Suprapubic skin (tissue), 4 donors: ENCODE measurements around the gene TMEM271. TPM values are rescaled to one million over a fixed set of nuclear protein-coding genes. Genes with fewer than 3 reads are reported as not detected.
A peak's percentile ranks its signal among the peaks of the same experiment; 100 is the strongest.

Experiments
- DNase-seq, 2 donors: peaks; one replicate each; pipeline ENCODE4 v3.0.0-alpha.2; 2019; ENCODE audit warnings: low spot score in 2 of 2
- H3K27ac ChIP-seq: fragments of 200-600 bp; sonication (generic); one replicate; pipeline ENCODE4 v1.5.1; 2019
- H3K27me3 ChIP-seq: fragments of 200-600 bp; sonication (generic); one replicate; pipeline ENCODE4 v1.5.1; 2019
- H3K36me3 ChIP-seq: fragments of 200-600 bp; sonication (generic); one replicate; pipeline ENCODE4 v1.5.1; 2019
- H3K4me1 ChIP-seq: fragments of 200-600 bp; sonication (generic); one replicate; pipeline ENCODE4 v1.5.1; 2019
- H3K4me3 ChIP-seq: fragments of 200-600 bp; sonication (generic); one replicate; pipeline ENCODE4 v1.5.1; 2019; ENCODE audit warnings: mild to moderate bottlenecking
- H3K9me3 ChIP-seq: fragments of 200-600 bp; sonication (generic); one replicate; pipeline ENCODE4 v1.5.1; 2019
- CTCF ChIP-seq, 2 donors: fragments of 200-600 bp in 1 of 2; fragments of 450-650 bp in 1 of 2; sonication (generic) in 1 of 2; IDR thresholded peaks; one replicate each; pipeline ENCODE4 v1.5.1; 2016 to 2019; ENCODE audit warnings: antibody characterized with exemption in 2 of 2, mild to moderate bottlenecking in 1 of 2, moderate library complexity in 1 of 2
- EP300 ChIP-seq: sonication (generic); formaldehyde crosslinking; IDR thresholded peaks from one replicate; pipeline ENCODE4 v1.6.1; 2017; ENCODE audit warnings: antibody characterized with exemption
- POLR2A ChIP-seq, 2 donors: fragments of 450-650 bp; IDR thresholded peaks; one replicate each; pipeline ENCODE4 v1.6.1; 2017; ENCODE audit warnings: antibody characterized with exemption in 2 of 2, mild to moderate bottlenecking in 2 of 2, moderate library complexity in 2 of 2
- POLR2AphosphoS5 ChIP-seq, 3 donors: sonication (generic); formaldehyde crosslinking; IDR thresholded peaks; one replicate each; pipeline ENCODE4 v1.6.1; 2017; ENCODE audit warnings: antibody characterized with exemption in 3 of 3
- WGBS: methylation state at CpG from one replicate; pipeline ENCODE4 v1.1.5; 2018; 5-methylcytosine and 5-hydroxymethylcytosine counted together
- total RNA-seq, 4 donors: library from RNA; depleted of rRNA; stranded (reverse); fragments of >200 nt; gene quantifications; one replicate each; pipeline ENCODE4 v1.1.0, GENCODE V29; 2016

Gene TMEM271
- total RNA-seq, 4 donors from 2014 or later: 0.40 to 8.7 (median 3.5) TPM

- H3K4me3 ChIP-seq: no peak overlapping the region
- peaks cover 13% of the 10 kb centered on the region for H3K27me3 ChIP-seq
- H3K36me3 ChIP-seq: no peaks in the 10 kb centered on the region
- TF ChIP-seq EP300 (no peak), POLR2AphosphoS5 (IDR thresholded peaks at IDR 0.05) (no peak), POLR2A (IDR thresholded peaks at IDR 0.05) (no peak), CTCF (IDR thresholded peaks at IDR 0.05) (no peak)
- no peak for DNase-seq
- H3K9me3 ChIP-seq: no peaks in the 10 kb centered on the region
- no peak overlapping the region for H3K27ac ChIP-seq
- H3K4me1 ChIP-seq: peaks cover 5% of the 10 kb centered on the region
- WGBS: 93% methylated on average over 5 of the region's 7 CpGs
These were observed 36.6 kb upstream of the TMEM271 start for GRCh38 chr4:612749-613125.

- H3K27me3 ChIP-seq: peaks cover 8% of the 10 kb centered on the region
- no CpG with 5 or more reads among the region's 22 CpGs for WGBS
- H3K4me3 ChIP-seq: no peak overlapping the region
- peaks cover 5% of the 10 kb centered on the region for H3K4me1 ChIP-seq
- H3K9me3 ChIP-seq: no peaks in the 10 kb centered on the region
- H3K36me3 ChIP-seq: no peaks in the 10 kb centered on the region
- TF ChIP-seq POLR2AphosphoS5 (IDR thresholded peaks at IDR 0.05) (no peak), EP300 (no peak), POLR2A (IDR thresholded peaks at IDR 0.05) (no peak), CTCF (IDR thresholded peaks at IDR 0.05) (no peak)
- H3K27ac ChIP-seq: no peak overlapping the region
- peak in 1 of 2 donors; percentile 65 for DNase-seq
These were observed 36.1 kb upstream of the TMEM271 start for GRCh38 chr4:612052-612748.

GRCh38 chr4:610411-611261 is 34.5 kb upstream of the TMEM271 start:
- no peak overlapping the region for H3K4me3 ChIP-seq
- peaks cover 10% of the 10 kb centered on the region for H3K27me3 ChIP-seq
- TF ChIP-seq EP300 (no peak), POLR2AphosphoS5 (IDR thresholded peaks at IDR 0.05) (no peak), CTCF (IDR thresholded peaks at IDR 0.05) (no peak), POLR2A (IDR thresholded peaks at IDR 0.05) (no peak)
- WGBS: 31% methylated on average over 7 of the region's 10 CpGs
- no peaks in the 10 kb centered on the region for H3K9me3 ChIP-seq
- DNase-seq: peak in 1 of 2 donors; percentile 69
- H3K27ac ChIP-seq: no peak overlapping the region
- peaks cover 5% of the 10 kb centered on the region for H3K4me1 ChIP-seq
- no peaks in the 10 kb centered on the region for H3K36me3 ChIP-seq

GRCh38 chr4:609400-610050 is 33.4 kb upstream of the TMEM271 start:
- H3K27me3 ChIP-seq: peaks cover 10% of the 10 kb centered on the region
- TF ChIP-seq POLR2AphosphoS5 (IDR thresholded peaks at IDR 0.05) (no peak), CTCF (IDR thresholded peaks at IDR 0.05) (no peak), POLR2A (IDR thresholded peaks at IDR 0.05) (no peak), EP300 (no peak)
- WGBS: 82% methylated on average over 8 of the region's 8 CpGs
- peak in 1 of 2 donors; percentile 41 for DNase-seq
- peaks cover 5% of the 10 kb centered on the region for H3K4me1 ChIP-seq
- no peaks in the 10 kb centered on the region for H3K36me3 ChIP-seq
- H3K4me3 ChIP-seq: no peak overlapping the region
- H3K9me3 ChIP-seq: no peaks in the 10 kb centered on the region
- H3K27ac ChIP-seq: no peak overlapping the region

GRCh38 chr4:608236-608635 is 32.1 kb upstream of the TMEM271 start:
- Histone ChIP-seq H3K4me1 (peaks cover 5% of the 10 kb centered on the region), H3K36me3 (no peaks in the 10 kb centered on the region), H3K9me3 (no peaks in the 10 kb centered on the region), H3K4me3 (no peak overlapping the region), H3K27me3 (peaks cover 10% of the 10 kb centered on the region), H3K27ac (no peak overlapping the region)
- TF ChIP-seq POLR2AphosphoS5 (IDR thresholded peaks at IDR 0.05) (no peak), CTCF (IDR thresholded peaks at IDR 0.05) (no peak), EP300 (no peak), POLR2A (IDR thresholded peaks at IDR 0.05) (no peak)
- DNase-seq: no peak
- WGBS: 50% methylated on average over 7 of the region's 7 CpGs
